ENCODE results near the gene AKAIN1. TPM values are rescaled to one million over a fixed set of nuclear protein-coding genes. Genes with fewer than 3 reads are reported as not detected.

The AKAIN1 gene
- total and polyA plus RNA-seq, 5 donors from 2014 or later, result not detected

DNA sequence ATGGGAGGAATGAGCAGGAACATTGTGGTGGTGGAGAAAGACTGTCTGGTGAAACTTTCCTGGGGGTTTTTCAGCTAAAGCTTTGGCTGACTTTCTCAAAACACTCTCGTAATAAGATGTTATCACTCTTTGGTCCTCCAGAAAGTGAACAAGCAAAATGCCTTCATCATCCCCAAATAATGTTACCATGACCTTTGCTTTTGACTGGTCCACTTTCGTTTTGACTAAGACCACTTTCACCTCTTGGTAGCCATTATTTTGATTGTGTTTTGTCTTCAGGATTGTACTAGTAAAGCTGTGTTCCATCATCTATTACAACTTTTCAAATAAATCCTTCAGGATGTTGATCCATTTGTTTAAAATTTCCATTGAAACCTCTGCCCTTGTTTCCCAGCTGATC is 103.2 kb downstream of the AKAIN1 start:
- DNase-seq (no peak), ATAC-seq (ENCODE audit: low read depth in 2 of 2) (no peak)
- Histone ChIP-seq H3K9me3 (ENCODE audit: control insufficient read depth in 2 of 2, low read length in 2 of 2) (peaks cover 0 to 3% of the 10 kb centered on the region in 2 experiments), H3K27ac (ENCODE audit: insufficient read depth, low read length, poor library complexity, severe bottlenecking) (no peak overlapping the region), H3K4me1 (ENCODE audit: control insufficient read depth, insufficient read depth, low read length, poor library complexity, severe bottlenecking) (no peaks in the 10 kb centered on the region), H3K27me3 (ENCODE audit: control insufficient read depth, insufficient read depth, low read length) (no peaks in the 10 kb centered on the region), H3K36me3 (ENCODE audit: control insufficient read depth, insufficient read depth, low read length) (no peaks in the 10 kb centered on the region), H3K4me3 (ENCODE audit: low read depth, low read length) (no peak overlapping the region)
- H3K9me3 Mint-ChIP-seq, result peaks cover 0 to 20% (median 2%) of the 10 kb centered on the region in 7 donors
- peaks cover 4% of the 10 kb centered on the region for H3K27me3 Mint-ChIP-seq
- no peaks in the 10 kb centered on the region for H3K36me3 Mint-ChIP-seq
- H3K4me3 Mint-ChIP-seq, result no peak overlapping the region
- H3K27ac Mint-ChIP-seq, result no peak overlapping the region
- no peaks in the 10 kb centered on the region for H3K4me1 Mint-ChIP-seq

Other genes starting within 250 kb of the AKAIN1 start
- gene ZBTB14, start 98.5 kb upstream of the AKAIN1 start, total RNA-seq, result 17.8 TPM
- 10 to 100 TPM; 12.2 to 22.3 (median 14.9) TPM for gene ZBTB14, start 98.5 kb upstream of the AKAIN1 start, polyA plus RNA-seq

Measured in CD4-positive, CD25-positive, alpha-beta regulatory T cell (primary cell).